GM19043 (cell line): ENCODE data around the gene PTGFRN.

Experiments
- ATAC-seq: cut with Tn5 transposase; IDR thresholded peaks from one replicate; pipeline ENCODE4 v1.9.1; 2021; ENCODE audit warnings: low read depth; ENCODE audit not compliant: unreplicated experiment

PTGFRN gene

DNA sequence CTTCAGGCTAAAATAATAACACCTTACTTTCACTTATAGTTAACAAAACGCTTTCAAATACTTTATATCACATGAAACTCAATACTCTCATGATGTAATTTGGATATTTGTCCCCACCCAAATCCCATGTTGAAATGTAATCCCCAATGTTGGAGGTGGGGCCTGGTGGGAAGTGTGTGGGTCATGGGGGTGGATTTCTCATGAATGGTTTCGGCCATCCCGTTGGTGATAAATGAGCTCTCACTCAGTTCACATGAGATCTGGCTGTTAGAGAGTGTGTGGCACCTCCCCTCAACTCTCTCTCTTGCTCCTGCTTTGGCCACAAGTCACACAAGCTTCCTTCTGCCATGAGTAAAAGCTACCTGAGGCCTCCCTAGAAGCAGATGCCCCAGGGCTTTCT is 22.5 kb upstream of the PTGFRN start:
- ATAC-seq: no peak

DNA sequence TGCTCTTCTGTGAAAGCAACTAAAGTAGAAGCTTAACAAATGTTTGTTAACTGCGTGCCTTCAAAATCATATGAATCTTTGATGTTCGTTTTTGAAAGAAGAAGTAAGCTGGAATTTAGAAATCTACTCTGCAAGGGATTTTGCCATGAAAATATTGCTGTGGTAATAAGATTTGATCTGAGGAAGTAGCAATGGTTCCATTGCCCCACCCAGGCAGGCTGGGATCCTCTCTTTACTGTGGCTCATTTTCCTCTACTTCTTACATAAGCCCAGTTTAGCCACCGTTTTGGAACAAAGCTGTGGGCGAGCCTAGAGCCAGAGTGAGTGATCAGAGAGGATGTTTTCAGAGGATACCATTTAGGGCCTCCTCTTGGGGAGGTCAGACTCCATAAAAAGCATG is 20.3 kb upstream of the PTGFRN start:
- ATAC-seq: no peak

DNA sequence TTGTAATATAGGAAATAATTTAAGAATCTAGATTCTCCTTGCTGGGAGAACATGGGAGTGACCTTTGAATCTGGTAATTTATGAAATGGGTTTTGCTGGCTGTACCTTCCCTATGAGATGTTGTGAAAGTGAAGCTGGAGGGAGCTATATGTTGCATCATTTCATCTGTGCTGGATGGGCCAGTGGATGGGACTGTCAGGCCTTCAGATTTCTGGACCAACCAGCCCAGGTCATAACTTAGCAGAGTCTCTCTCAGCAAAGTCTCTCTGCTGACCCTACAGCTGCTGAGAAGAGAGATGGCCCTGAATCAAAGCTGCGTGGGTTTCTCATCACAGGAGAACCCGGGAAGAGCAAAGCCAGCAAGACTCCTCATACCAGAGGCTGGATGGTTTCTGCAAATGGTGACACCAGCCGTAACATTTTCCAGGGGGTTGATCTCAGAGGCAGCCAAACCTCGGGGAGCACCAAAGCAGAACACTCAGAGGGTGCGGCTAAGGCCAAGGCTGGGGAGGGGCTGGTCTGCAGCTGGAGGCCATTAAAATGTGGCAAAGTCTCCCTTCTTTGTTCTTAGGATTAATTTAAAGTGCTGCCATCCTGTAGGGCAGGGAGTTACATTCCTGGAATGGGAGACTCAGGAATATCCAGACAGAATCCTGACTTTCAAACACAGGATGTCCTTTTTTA is 18.2 kb upstream of the PTGFRN start:
- ATAC-seq: no peak

DNA sequence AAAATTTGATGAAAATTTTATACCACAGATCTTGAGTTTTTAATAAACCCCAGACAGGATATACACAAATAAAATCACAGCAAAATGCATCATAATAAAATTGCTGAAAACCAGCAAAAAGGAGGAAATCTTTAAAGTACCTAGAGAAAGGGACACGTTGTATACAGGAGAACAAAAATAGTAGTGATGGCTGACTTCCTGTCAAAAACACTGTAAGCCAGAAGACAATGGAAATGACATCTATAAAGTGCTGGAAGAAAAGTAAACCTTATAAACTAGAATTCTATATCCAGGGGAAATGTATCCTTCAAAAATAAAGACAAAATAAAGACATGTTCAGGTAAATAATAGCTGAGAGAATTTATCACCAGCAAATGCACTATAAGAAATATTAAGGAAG is 14.6 kb upstream of the PTGFRN start:
- ATAC-seq: no peak

DNA sequence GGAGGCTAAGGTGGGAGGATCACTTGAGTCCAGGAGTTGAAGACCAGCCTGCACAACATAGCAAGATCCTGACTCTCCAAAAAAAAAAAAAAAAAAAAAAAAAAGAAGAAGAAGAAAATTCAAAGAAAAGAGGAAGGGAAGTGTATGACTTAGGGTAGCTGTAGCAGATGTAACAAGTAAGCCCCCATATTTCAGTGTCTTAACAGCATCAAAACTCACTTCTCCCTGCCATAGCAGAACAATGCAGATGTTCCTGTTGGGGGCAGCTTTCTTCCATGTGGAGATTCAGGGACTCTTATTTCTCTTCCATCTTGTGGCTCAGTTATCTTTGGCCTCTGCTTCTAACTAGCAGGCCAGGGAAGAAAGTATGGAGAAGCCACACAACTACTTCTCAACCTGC is 10.2 kb upstream of the PTGFRN start:
- no peak for ATAC-seq

DNA sequence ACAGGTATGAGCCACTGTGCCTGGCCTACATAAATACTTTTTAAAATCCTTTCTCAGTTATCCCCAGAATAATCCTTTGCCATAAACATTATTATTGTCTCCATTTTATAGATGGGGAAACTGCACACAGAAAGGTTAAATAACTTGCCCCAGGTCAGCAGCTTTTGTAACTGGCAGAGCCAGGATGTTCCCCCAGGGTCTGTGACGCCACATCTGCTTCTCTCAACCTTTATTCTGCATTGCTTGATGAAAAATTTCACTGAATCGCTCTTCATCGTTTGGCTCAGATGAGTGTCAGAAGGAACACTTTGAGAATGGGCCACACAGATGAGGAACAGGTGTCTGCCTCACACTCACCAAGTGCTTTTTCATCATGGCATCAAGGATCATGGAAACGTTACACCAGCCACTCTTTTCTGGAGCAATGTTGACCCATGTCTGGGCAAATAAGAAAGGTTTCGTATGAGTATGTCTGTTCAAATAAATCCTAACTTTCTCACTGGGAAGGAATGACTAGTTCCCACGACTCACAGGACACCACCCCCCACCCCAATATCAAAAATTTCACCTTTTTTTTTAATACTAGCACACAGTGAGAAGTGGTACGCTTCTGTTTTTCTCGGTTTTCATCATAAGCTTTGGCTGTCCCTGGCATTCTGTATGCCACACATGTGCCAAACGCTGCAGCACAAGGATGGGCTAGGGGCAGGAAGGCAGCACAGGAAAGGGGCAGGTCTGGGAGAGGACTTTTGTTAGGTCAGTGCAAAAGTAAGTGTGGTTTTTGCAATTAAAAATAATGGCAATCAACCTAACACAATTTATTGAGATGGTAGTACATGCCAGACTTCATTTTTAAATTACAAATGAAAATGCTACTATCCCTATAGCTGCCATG is 9.0 kb upstream of the PTGFRN start:
- no peak for ATAC-seq

DNA sequence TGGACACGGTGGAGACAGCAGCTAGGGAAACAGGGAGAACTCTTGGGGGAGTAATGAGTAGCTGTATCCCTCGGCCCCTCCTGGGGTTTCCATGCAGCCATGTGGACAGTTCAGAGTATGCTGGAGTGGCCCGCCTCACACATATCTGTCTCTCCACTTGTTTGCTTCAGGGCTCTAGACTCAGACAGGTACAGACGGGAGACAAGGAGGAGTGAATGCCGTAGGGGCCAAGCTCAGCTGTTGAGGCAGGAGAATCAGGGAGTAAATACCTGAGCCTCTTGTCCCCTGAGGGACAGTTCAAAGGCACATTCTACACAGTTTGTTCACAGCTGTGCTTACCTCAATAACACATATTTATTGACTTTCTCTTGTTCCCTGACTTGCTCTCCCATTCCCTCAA is 7.7 kb upstream of the PTGFRN start:
- no peak for ATAC-seq

DNA sequence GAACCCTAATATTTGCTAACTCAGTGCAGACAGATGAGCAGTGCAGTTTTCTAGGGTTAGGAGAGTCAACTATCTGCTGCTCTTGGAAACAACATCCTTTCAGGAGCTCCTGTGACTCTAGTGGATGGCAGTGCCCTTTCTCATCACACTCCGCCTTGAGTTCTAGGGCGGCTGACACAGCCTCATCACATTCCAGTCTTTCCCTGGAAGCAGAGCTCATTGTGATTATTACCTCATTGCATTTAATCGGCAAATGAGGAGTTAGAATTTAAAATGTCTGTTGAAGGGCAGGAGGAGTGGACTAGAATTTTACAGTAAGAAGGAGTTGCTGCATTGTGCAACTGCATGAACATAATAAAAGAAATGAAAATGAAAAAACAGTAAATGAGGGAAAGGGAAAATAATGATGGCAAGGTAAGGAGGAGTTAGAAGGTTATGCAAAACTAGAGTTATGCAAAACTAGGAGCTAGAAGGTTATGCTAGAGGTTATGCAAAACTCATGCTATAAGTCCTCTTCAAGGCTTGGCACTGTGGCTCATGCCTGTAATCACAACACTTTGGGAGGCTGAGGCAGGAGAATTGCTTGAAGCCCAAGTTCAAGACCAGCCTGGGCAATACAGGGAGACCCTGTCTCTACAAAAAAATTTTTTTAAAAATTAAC is 6.9 kb upstream of the PTGFRN start:
- no peak for ATAC-seq

DNA sequence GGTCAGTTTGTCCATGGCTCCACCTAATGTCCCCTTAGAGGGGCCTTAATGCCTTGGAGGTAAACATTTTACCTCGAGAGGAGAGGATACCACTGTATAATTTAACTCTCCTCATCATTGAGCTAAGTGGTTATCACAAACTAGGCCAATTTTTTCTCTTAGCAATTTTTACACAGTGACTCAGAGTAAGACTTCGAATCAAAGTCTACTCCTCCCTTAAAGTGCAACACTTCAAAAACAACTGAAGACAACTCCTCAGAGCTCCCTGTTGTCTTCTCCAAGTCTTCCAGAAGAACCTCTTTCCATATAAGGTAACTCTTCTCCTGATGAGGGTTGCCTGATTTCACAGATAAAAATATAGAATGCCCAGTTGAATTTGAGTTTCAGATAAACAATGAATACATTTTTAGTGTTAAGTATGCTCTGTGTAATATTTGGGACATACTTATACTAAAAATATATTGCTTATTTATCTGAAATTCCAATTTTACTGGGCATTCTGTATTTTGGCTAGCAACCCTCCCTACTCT is 4.9 kb upstream of the PTGFRN start:
- no peak for ATAC-seq

DNA sequence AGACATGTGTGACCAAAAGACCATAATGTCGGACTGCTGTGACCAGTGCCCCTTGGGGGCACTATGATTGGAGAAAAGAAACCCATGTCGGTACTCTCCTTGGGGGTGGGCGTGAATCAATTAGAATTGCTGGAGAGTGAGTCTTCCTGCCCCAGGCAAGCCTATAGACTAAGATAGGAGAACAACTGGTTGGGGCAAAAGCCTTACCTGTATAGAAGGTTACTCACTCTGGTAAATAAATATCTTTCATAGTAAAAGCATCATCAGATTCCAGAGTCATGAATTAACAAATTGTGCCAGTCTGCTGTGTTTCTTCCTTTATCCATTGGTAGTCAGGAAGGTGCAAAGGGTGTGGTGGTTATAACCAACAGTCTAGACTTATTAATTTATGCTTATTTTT is 2.9 kb upstream of the PTGFRN start:
- ATAC-seq: no peak

DNA sequence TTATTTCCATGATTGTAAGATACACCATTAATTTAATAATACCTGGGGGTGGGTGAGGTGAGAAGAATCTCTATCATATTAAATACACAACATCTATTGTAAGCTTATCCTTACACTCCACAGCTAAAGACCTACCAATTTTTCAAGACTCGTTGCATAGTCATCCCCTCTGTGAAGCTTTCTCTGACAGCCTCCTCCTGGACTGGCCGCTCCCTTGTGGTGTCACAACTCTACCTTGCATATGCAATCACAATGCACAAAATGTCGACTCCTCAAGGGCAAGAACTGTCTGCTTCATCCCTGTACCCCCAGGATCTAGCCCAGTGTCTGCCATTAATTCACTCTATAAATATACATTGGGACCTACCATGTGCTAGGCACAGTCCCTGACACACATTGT is 2.4 kb upstream of the PTGFRN start:
- no peak for ATAC-seq

DNA sequence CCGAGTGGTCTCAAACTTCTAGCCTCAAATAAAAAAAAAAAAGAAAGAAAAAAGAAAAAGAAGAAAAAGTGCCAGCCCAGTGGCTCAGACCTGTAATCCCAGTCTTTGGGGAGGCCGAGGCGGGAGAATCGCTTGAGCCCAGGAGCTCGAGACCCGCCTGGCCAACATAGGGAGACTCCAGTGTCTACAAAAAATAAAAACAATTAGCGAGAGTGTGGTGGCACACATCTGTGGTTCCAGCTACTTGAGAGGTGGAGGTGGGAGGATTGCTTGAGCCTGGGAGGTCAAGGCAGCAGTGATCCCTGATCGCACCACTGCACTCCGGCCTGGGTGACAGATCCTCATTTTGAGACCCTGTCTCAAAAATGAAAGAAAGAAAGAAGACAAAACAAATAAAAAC is 1.4 kb upstream of the PTGFRN start:
- no peak for ATAC-seq

DNA sequence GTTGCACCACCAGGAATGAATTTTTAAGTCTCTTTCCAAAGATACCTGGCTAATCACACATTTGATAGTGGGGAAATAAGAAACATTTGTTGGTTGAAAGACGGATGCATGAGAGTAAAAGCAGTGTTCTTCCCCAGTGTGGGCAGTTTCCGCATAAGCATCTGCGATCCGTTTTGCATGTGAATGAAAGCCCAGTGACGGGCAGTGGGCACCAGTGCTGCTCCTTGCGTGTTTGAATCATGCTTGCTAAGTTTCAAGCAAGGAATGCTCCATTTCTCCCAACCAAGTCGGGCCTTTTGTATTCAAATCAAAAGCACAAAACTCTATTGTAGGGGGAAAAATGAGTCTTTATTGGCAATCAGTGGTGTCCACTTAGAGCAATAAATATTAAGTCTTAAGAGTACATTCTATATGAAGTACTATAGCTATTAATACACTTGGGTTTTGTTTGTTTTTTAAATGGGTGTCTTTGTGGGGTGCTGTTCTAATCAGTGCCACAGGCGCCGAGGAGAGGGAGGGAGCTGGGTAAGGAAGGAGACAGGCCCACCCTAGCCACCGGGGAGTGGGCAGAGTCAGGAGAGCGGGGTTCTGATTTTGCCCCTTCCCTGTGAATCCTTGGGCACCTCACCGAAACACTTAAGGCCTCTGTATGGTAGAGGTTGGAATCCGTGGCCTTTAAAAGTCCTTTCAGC is 750 bp upstream of the PTGFRN start:
- no peak for ATAC-seq

DNA sequence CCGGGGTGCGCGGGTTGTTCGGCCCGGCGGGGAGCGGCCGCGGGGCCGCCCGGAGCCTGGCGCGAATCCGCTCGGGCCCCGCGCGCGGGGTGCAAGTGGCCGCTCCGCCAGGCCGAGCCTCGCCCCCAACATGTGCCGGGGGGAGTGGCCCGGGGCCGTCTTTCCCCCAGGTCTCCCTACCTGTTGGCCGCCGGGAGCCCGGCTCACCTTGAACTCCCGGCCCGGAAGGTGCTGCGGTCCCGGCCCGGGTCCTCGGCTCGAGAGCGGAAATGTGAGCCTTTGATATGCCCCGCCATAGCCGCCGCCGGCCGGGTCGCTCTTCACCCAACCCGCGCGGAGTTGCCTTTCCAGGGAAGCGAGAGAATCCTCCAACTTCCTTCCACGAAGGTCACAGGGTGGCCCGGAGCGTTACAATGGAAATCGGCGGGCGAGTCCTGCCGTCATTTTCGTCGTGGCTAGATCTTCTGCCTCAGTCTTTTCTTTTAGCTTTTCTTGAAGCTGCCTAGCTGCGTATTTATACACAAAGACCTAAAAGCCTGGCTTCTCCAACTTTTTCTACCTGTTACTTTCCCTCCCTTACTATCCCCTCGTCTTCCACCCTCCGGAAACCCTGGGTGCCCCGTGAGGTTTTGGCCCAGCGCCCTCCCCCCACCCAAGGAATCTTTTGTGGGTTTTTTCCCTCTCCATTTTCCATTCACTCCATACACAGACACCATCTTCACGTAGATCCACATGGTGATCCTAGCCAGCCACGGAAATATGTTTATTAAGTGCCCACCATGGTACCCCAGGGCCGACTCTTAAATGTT is 867 bp downstream of the PTGFRN start:
- ATAC-seq: no peak

DNA sequence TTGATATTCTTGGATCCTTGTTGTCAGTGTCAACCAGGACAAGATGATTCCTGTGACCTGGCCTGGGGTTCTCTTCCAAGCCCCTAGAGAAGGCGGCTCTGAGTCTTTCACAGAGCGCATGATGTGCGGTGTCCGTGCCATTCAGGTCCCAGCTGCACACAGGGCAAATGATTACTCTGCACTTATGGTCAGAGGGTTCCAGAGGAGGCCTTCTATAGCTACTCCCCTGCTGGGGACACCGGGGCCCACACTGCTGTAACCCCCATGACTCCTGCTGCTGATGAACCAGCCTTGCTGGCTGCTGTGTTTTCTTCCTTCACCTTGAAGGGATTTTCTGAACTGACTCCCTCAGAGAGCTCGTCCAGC is 1.5 kb downstream of the PTGFRN start:
- ATAC-seq: no peak

DNA sequence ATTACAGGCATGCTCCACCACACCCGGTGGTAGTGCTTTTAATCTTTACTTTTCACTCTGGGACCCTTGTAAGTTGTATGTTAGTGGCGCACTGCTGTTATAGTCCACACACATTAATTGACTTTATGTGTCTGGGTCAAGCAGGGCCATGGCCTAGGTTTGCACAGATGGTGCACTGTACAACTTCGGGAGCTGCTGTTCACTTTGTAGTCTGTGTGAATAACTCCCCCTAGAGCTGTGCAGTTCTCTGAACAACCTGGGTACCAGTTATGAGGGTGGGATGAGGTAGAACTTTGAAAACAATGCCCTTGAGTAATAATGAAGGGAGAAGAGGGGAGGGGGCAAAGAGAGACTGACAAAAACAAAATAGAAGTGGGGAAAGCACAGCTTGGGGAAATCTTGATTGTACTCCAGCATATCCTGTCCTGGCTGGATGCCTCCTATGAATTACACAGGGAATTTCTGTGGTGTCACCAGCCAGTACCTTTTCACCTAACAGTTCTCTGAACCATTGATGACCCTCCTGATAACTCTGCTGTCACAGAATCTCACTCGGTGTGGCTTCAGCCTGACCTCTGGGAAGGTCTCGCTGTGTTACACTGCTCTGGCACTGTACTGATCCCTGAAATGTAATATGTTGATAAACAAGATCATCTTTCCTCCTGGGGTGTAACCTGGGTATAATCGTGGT is 2.2 kb downstream of the PTGFRN start:
- no peak for ATAC-seq

DNA sequence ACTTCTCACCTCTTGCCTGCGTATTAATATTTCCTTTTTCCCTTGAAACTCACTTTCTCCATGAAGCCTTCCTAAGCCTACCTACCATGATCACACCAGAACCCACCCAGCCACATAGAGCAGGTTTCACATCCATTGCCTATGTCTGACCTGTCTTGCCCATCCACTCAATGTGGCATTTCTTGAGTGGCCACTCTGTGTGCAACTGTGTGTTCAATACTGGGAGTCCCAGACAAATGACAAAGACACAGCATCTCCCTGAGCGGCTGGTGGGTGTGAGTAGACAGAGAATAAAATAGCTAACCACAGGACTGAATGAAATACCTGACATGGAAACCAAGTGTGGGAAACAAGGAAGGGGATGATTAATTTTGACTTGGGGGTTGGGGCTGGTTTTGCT is 3.1 kb downstream of the PTGFRN start:
- ATAC-seq: no peak

DNA sequence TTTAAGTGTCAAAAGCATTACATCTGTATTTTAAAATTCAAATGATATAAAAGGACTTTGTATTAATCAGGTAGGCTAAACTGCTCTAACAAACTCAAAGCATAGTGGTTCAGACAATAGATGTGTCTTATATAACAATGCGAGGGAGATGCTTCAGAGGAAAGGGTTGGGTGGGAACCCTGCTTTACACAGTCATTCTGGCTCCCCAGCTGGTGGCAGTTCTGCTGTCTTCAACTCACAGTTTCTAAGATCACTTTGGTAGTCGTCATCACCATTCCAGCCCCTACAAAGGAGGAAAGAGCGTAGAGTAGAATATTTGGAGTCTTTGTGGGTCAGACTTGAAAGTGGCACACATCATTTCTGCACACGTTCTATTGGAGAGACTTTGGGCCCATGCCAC is 4.2 kb downstream of the PTGFRN start:
- no peak for ATAC-seq

DNA sequence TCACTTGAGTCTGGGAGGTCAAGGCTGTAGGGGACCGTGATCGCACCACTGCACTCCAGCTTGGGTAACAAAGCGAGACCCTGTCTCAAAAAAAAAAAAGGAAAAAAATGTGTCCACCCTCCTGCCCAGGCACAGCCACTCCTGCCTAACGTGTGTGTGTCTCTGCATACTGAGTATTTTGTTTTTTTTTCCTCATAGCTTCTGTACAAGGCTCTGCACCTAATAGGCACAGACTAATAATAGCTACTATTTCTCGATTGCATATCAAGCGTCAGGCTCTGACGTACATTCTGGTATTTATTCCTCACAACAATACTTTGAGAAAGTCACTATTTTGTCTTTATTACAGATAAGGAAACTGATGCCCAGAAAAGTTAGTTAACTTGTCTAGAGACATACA is 5.0 kb downstream of the PTGFRN start:
- no peak for ATAC-seq
